NCI-H748 treated with DMSO at 0.1 percent for 48 hours (cell line): ENCODE measurements around the gene NUMB.

Source experiments
- DNase-seq: peaks from one replicate; lab custom pipeline; 2025; lab: John Stamatoyannopoulos, UW

Gene NUMB

DNA sequence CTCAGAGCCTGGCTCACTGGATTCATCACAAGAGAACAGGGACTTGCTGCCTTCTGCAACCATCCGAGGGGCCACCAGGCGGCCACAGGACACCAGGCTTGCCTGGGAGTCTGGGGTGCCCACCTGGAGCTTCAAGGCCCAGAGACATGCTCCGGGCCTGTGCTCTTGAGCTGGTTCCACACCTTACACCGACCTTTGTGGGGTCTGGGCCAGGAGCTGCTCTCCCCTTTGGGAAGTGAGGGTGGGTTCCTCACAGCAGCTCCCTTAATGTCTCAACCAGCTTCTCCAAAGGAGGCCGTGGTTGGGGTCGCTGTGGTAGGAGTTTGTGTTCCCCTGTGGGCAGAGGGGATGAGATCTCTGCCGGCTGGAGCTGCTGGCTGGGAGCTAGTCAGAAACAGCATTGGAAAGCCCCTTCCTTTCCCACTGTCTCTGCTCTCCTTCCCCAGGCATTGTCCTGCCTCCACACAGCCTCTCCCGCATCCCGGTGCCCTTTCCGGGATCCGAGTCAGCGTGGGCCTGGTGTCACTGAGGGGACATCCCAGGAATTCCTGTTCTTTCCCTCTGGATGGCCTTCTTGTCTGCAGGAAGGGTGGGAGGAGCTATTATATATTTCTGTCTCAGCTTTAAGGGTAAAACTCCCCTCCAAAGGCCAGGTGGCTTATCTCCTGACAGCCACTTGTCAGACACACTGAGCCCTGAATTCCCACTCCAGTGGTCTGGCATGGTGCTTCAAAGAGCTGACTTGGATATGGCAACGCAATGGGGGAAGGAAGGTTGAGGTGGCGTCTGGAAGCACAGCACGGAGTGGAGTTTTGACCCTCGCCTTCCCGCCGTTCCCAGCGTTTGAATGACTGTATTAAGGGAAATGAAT lies 226.1 kb downstream of the NUMB start:
- DNase-seq = no peak

DNA sequence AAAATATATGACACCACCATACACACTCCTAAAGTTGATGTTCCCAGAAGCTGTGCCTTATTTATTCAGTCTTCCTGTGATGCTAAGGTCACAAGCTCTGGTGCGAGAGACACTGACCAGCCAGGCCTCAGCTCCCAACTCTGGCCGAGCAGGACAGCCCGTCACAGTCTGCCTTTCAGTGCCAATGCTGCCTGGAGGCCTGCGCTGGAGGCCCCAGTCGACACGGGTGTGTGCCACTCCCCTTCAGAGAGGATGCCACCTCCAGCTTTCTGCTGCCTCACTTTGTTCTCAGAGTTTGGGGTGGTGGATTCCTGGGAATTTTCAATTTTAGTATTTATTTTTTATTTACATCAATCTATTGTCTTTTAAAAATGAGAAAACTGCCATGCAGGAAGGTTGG lies 228.3 kb downstream of the NUMB start:
- DNase-seq = no peak

GRCh38 chr14:73227812-73228781 lies 230.2 kb downstream of the NUMB start:
- DNase-seq = no peak

DNA sequence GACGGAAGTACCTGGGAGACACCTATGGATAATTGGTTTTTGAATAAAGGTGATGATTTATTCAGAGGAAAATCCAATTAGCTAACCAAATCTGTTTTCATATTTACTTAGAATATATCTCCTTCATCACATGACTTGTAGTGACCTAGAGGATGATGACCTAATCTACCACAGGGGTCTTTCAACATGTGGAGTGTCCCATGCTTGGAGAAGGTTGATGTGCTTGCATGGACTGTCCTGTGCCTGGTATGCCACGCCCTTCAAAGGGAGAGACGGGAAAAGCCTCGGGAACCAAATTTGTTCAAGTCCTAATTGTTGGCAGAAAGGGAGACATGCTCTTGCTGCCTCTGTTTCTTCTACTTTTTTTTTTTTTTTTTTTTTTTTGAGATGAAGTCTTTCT lies 232.8 kb downstream of the NUMB start:
- no peak for DNase-seq
